Aorta (tissue), 5 donors: ENCODE results near the gene SMIM33. TPM values are rescaled to one million over a fixed set of nuclear protein-coding genes. Genes with fewer than 3 reads are reported as not detected.
A peak's percentile ranks its signal among the peaks of the same experiment; 100 is the strongest.

ENCODE experiments used
- ATAC-seq: fragments of 200-7000 bp; cut with Tn5 transposase; one replicate; pipeline ENCODE4 v1.9.1; 2022; ENCODE audit warnings: moderate library complexity; ENCODE audit not compliant: low FRiP score
- DNase-seq, 2 donors: peaks; one replicate each; pipeline ENCODE4 v3.0.0-alpha.2; 2020
- H3K27ac ChIP-seq, 2 donors: one replicate each; pipeline ENCODE4 v1.5.1; 2013; ENCODE audit warnings: low read length in 2 of 2, mild to moderate bottlenecking in 2 of 2, moderate library complexity in 2 of 2, control low read depth in 1 of 2, inconsistent platforms in 1 of 2, low read depth in 1 of 2
- H3K27me3 ChIP-seq, 2 donors: one replicate each; pipeline ENCODE4 v1.6.1; 2013; ENCODE audit warnings: control low read depth in 1 of 2, low read length in 1 of 2, mild to moderate bottlenecking in 1 of 2, moderate library complexity in 1 of 2; ENCODE audit not compliant: insufficient read depth in 2 of 2, control insufficient read depth in 1 of 2
- H3K36me3 ChIP-seq, 2 donors: one replicate each; pipeline ENCODE4 v1.6.1; 2013; ENCODE audit warnings: control low read depth in 1 of 2, low read length in 1 of 2, mild to moderate bottlenecking in 1 of 2; ENCODE audit not compliant: insufficient read depth in 2 of 2, control insufficient read depth in 1 of 2
- H3K4me1 ChIP-seq, 2 donors: one replicate each; pipeline ENCODE4 v1.6.1; 2013; ENCODE audit warnings: low read length in 2 of 2, control low read depth in 1 of 2, mild to moderate bottlenecking in 1 of 2, moderate library complexity in 1 of 2; ENCODE audit not compliant: insufficient read depth in 2 of 2, control insufficient read depth in 1 of 2
- H3K4me3 ChIP-seq, 2 donors: one replicate each; pipeline ENCODE4 v1.5.1; 2013; ENCODE audit warnings: low read length in 2 of 2, control low read depth in 1 of 2, mild to moderate bottlenecking in 1 of 2
- H3K9me3 ChIP-seq: one replicate; pipeline ENCODE4 v1.6.1; 2013; ENCODE audit warnings: mild to moderate bottlenecking, low read length; ENCODE audit not compliant: control insufficient read depth
- WGBS, 2 donors: extraction: QIAGEN DNeasy Blood & Tissue Kit; methylation state at CpG; one replicate each; pipeline ENCODE4 v1.1.7; 2013; 5-methylcytosine and 5-hydroxymethylcytosine counted together
- intact Hi-C, 2 donors: fragments of 100-400 bp; cut with DNase I; formaldehyde crosslinking; loops; one replicate each; pipeline versions ENCODE4 v1.14.2 to v1.15.0; 2022
- polyA plus RNA-seq, 2 donors: library from polyadenylated mRNA; stranded (reverse); fragments of 200-250 nt; gene quantifications; one replicate each; pipeline ENCODE4 v1.2.3, GENCODE V29; 2013
- total RNA-seq, 2 donors: library from RNA; stranded (reverse); fragmentation: NEBNext Ultra II Directional; extraction: Animal tissue kit (Norgen Biotek cat#: 25700); gene quantifications; one replicate each; pipeline ENCODE4 v1.2.1, GENCODE V29; 2021
- donor health status: healthy with polysubstance abuse.
- donor health status: Bipolar disorder and iron deficiency.
- donor health status: DM: no; HTN: no; CAD: no.
- donor health status: DM: no; HTN: no; CAD: no.
- donor health status: DM: yes; HTN: yes; CAD: no.

Gene SMIM33
- total and polyA plus RNA-seq, 4 donors = not detected

DNA sequence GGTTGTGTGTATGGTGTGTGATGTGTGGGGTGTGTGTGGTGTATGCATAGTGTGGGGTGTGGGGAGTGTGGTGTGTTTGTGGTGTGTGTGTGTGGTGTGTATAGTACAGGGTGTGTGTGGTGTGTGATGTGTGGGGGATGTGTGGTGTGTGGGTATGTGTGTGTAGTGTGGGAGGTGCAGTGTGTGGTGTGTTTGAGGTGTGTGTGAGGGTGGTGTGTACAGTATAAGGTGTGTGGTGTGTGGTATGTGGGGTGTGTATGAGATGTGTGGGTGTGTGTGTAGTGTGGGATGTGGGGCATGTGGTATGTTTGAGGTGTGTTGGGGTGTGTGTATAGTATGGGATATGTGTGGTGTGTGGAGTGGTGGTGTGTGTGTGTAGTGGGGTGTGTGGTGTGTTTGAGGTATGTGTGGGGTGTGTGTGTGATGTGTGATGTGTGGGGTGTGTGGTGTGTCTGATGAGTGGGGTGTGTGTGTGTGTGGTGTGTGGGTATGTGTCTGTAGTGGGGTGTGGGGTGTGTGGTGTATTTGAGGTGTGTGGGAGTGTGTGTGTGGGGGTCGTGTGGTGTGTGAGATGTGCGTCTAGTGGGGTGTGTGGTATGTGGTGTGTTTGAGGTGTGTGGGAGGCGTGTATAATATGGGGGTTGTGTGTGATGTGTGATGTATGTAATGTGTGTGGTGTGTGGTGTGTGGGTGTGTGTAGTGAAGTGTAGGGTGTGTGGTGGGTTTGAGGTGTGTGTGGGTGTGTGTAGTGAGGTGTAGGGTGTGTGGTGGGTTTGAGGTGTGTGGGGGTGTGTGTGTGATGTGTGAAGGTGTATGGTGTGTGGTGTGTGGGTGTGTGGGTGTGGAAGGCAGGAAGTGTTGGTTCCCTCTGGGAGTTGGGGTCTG lies 16.9 kb upstream of the SMIM33 start:
- Histone ChIP-seq H3K4me1 (no peaks in the 10 kb centered on the region), H3K27me3 (no peaks in the 10 kb centered on the region), H3K36me3 (no peaks in the 10 kb centered on the region), H3K27ac (no peak overlapping the region), H3K9me3 (no peaks in the 10 kb centered on the region), H3K4me3 (no peak overlapping the region)
- intact Hi-C loops = no loop called here
- DNase-seq = peak in 1 of 2 donors; percentile 17
- WGBS, 2 donors = 84 to 88% methylated on average over 3 of the region's 3 CpGs
- no peak for ATAC-seq

DNA sequence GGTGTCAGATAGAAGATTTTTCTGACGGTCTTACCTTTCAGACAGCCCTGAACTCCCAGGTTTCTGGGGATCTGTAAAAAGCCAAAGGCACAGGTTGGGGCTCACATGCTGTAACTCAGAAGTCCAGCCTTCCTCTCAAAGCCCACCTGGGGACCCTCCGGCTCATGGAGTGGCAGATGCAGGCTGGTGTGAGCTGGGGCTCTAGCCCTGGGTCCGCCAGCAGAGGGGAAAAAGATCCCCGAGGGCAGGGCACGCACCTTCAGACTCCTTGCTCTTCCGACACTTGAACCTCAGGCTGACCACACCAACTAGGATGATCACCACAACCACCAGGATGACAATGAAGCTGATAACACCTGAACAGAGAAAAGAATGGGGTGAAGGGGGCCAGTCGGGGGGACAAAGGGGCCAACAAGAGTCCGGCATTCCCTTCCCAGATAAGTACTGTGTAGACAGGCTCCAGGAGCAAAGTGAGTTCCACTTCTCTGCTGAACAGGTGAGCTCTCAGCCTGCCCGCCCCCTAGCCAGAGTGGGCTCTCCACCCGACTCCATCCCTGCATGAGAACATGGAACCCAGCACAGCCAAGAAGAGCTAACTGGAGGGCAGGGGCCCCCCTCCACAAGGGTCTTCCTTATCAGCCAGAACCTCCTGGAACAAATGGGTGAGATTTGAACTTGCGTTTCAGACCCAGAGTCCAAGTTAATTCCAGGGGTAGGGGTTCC lies 16.1 kb upstream of the SMIM33 start:
- H3K27me3 ChIP-seq = no peaks in the 10 kb centered on the region
- DNase-seq (peak in 1 of 2 donors; percentile 61), ATAC-seq (no peak)
- H3K4me1 ChIP-seq = no peaks in the 10 kb centered on the region
- WGBS, 2 donors = 91 to 92% methylated on average over 11 of the region's 11 CpGs
- no peaks in the 10 kb centered on the region for H3K9me3 ChIP-seq
- no peaks in the 10 kb centered on the region for H3K36me3 ChIP-seq
- no peak overlapping the region for H3K27ac ChIP-seq
- intact Hi-C loops = no loop called here
- H3K4me3 ChIP-seq = no peak overlapping the region

DNA sequence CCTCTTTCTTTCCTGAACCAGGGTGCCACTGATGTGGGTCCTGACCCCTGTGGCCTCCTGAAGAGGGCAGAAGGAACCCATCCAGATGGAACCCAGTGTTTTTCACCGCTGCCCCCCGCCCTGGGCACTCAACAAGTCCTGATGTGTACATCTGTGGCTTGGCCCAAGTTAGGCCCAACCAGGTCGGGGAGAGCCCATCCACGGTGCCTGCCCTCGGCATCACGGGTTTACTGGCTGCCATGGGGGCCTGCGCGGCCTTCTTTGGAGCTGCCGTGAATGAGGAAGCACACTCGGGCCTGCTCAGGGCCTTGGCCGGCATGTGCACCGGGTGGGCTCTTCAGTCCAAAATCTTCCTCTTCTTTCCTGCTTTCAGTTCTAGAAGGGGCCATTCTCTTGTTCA lies 14.0 kb upstream of the SMIM33 start:
- no peaks in the 10 kb centered on the region for H3K9me3 ChIP-seq
- WGBS, 2 donors = 95 to 96% methylated on average over 12 of the region's 12 CpGs

DNA sequence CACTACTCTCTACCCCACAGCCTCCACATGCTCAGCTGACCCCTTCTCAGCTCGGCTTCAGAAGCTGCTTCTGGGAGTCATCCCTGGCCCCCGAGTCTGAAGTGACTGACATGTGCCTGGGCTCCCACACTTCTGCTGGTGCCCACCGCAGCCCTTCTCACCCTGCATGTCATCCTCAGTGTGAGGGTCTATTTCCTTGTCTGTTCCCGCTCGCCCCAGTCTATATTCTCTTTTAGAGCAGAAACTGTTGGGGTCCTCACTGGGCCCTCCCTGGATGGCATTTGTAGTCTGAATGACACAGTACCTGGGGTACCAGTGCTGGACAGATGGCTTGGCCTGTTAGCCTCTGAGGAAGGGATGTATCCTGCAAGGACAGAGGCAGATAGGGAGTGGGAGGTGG lies 13.6 kb upstream of the SMIM33 start:
- Histone ChIP-seq H3K4me1 (no peaks in the 10 kb centered on the region), H3K36me3 (no peaks in the 10 kb centered on the region), H3K27ac (no peak overlapping the region), H3K4me3 (no peak overlapping the region), H3K9me3 (no peaks in the 10 kb centered on the region), H3K27me3 (no peaks in the 10 kb centered on the region)
- intact Hi-C loops = no loop called here
- WGBS, 2 donors = 97% methylated on average over 5 of the region's 5 CpGs
- DNase-seq (no peak), ATAC-seq (no peak)

More for the DNA sequence above, 14.0 kb upstream of the SMIM33 start:
- no peaks in the 10 kb centered on the region for H3K27me3 ChIP-seq
- H3K27ac ChIP-seq = no peak overlapping the region
- H3K36me3 ChIP-seq = no peaks in the 10 kb centered on the region
- H3K4me1 ChIP-seq = no peaks in the 10 kb centered on the region
- H3K4me3 ChIP-seq = no peak overlapping the region
- ATAC-seq = no peak
- intact Hi-C loops = no loop called here
- DNase-seq = peak in 1 of 2 donors; percentile 72

DNA sequence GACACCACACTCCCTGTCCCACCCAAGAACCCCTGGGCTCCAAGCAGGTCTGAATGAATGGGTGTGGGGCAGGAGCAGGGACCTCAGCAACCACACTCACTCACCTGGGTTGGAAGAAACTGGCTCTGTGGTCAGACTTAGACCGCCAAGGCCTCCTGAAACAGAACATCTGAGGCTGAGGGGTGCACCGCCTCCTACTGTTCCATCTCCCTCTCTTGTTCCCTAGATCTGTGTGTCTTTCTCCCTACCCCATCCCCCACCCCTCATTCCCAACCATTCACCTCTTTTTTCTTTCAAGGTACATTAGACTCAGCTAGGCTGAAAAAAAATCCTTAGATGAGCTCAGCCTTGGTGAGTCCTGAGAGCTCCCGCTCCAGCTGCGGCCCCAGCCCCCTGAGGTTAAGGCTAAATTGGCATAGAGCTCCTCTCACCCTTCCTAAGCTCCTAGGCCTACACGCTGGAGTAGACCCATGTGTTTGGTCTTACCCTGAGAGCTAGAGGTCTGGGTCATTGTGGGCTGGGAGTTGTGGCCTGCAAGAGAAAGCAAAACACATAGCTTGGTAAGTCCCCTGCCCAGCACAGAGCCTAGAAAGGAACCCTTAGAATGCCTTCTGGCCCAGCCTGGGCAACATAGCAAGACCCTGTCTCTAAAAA lies 13.0 kb upstream of the SMIM33 start:
- Histone ChIP-seq H3K27ac (no peak overlapping the region), H3K36me3 (no peaks in the 10 kb centered on the region), H3K9me3 (no peaks in the 10 kb centered on the region), H3K27me3 (no peaks in the 10 kb centered on the region), H3K4me3 (no peak overlapping the region), H3K4me1 (no peaks in the 10 kb centered on the region)
- DNase-seq (peak in 1 of 2 donors; percentile 45), ATAC-seq (no peak)
- WGBS, 2 donors = 99% methylated on average over 5 of the region's 5 CpGs
- intact Hi-C loops = no loop called here

DNA sequence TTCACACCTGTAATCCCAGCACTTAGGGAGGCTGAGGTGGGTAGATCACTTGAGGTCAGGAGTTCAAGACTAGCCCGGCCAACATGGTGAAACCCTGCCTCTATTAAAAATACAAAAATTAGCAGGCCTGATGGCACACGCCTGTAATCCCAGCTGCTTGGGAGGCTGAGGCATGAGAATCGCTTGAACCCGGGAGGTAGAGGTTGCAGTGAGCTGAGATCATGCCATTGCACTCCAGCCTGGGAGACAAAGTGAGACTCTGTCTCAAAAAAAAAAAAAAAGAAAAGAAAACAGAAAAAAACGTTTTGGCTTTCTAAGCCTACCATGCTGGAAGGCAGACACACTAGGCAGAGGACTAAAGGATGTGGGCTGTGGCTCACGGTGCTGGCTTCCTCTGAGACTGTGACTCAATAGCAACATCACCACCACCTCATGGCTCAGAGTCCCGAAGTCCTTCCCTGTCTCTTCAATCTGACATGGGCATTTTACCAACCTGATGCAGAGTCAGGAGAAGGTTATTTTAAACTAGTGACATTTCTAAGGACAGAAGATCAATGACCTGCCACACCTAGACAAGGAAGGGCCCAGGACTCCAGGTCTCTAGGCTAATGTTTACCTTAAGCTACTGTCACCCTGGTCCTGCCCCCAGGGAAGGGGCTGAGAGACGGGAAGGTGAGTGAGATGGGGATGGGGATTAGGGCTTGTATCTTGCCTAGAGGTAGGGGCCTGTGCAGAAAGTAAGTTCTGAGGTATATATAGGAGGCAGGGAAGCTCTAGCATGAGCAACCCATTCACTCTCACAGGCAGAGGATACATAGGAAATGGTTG lies 12.0 kb upstream of the SMIM33 start:
- 56 to 59% methylated on average over 8 of the region's 8 CpGs for WGBS, 2 donors
- Histone ChIP-seq H3K9me3 (no peaks in the 10 kb centered on the region), H3K27ac (no peak overlapping the region), H3K36me3 (no peaks in the 10 kb centered on the region), H3K4me1 (no peaks in the 10 kb centered on the region), H3K4me3 (no peak overlapping the region), H3K27me3 (no peaks in the 10 kb centered on the region)
- ATAC-seq (no peak), DNase-seq (peak; percentile 69 to 70)
- intact Hi-C loops = no loop called here

DNA sequence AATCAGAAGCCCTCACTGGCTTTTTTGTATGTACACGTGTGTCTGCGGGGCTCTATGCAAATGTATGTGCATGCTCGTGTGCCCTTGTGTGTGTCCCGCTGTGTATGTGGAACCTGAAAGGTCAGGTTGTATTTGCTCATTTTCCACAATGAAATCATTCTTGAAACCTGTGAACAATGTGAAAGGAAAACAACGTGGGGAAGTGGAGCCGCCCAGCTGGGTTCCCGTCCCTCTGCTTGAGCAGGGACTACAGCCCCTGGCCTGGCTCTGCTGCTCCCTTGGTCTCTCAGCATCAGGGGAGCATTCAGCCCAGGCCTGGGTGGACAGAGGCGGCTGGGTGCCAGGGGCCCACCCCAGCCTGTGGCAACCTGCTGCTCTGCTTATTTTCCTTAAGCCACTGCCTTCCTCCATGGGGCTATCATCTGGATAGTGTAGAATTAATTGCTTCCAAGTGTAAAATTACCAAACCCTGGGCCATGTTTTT lies 11.3 kb upstream of the SMIM33 start:
- whole genome bisulfite sequencing, 2 donors = 70 to 79% methylated on average over 8 of the region's 8 CpGs
- no peaks in the 10 kb centered on the region for H3K9me3 ChIP-seq
- intact Hi-C loops = no loop called here
- H3K4me1 ChIP-seq = no peaks in the 10 kb centered on the region
- DNase-seq (peak in 1 of 2 donors; percentile 78), ATAC-seq (peak; percentile 36)
- H3K36me3 ChIP-seq = no peaks in the 10 kb centered on the region
- no peak overlapping the region for H3K4me3 ChIP-seq
- H3K27me3 ChIP-seq = no peaks in the 10 kb centered on the region
- no peak overlapping the region for H3K27ac ChIP-seq

DNA sequence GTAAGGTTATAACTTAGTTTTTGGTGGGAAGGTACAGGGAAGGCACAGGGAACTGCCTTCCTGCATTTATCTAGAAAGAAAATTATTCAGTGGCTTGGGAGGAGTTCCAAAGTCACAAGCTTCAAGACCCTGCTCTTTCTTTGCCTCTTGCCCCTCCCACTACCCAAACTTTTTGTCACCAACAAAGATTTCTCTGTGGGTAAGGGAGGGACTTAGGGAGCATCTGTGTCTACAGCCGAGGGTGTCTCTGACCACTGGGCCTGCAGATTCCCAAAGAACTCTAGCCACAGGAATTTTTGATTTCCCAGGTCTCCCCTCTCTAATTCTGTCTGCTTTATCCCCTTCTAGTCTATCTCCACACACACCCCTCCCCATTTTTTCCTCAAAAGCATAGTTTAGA lies 10.3 kb upstream of the SMIM33 start:
- Histone ChIP-seq H3K9me3 (no peaks in the 10 kb centered on the region), H3K27ac (no peak overlapping the region), H3K27me3 (no peaks in the 10 kb centered on the region), H3K4me3 (no peak overlapping the region), H3K4me1 (no peaks in the 10 kb centered on the region), H3K36me3 (no peaks in the 10 kb centered on the region)
- ATAC-seq (no peak), DNase-seq (no peak)
- intact Hi-C loops = no loop called here
- WGBS, 2 donors = 94 to 96% methylated on average over 1 of the region's 1 CpG
